LNCaP clone FGC (cell line): ENCODE data around the gene WDR64.

ENCODE experiments used
- DNase-seq: peaks from one replicate; pipeline ENCODE4 v3.0.0-alpha.2; 2011; ENCODE audit warnings: low read depth
- H3K4me3 ChIP-seq: 2 replicates; pipeline ENCODE4 v1.5.1; 2011; ENCODE audit warnings: mild to moderate bottlenecking, low read depth, low read length, control low read depth
- CTCF ChIP-seq: IDR thresholded peaks from 2 replicates; pipeline ENCODE4 v1.5.1; 2012; ENCODE audit warnings: mild to moderate bottlenecking; ENCODE audit not compliant: control insufficient read depth, insufficient read depth; ENCODE audit errors: extremely low read depth

The WDR64 gene

GRCh38 chr1:241637604-241638003, 14.5 kb upstream of the WDR64 start:
- no peak overlapping the region for H3K4me3 ChIP-seq
- DNase-seq = no peak
- TF ChIP-seq CTCF = no peak

DNA sequence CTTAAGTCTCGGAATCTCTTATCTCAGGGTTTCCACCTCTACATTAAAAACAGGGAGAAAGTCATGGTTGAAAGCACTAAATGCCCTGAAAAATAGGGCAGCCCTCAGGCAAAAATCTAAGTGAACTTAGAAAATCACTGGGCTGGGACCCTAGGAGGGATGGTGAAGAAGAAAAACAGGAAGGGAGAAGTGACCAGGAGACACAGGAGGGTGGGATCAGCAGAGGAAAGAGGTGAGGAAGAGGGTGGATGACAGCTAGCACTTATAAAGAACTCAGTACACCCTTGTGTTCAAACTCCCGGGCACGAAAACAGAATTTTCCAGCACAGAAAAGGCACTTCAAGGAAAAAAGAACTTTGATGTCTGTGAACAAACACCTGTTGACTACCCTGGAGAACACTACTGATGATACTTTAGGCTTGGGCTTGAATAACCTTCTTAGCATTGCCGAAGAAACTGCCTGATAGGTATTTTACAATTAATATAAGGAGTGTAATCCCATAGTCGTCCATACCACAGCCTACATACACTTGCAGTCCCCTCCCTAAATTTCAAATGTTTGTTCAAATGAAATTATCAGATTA, 13.9 kb upstream of the WDR64 start:
- no peak for TF ChIP-seq CTCF
- no peak overlapping the region for H3K4me3 ChIP-seq
- no peak for DNase-seq

DNA sequence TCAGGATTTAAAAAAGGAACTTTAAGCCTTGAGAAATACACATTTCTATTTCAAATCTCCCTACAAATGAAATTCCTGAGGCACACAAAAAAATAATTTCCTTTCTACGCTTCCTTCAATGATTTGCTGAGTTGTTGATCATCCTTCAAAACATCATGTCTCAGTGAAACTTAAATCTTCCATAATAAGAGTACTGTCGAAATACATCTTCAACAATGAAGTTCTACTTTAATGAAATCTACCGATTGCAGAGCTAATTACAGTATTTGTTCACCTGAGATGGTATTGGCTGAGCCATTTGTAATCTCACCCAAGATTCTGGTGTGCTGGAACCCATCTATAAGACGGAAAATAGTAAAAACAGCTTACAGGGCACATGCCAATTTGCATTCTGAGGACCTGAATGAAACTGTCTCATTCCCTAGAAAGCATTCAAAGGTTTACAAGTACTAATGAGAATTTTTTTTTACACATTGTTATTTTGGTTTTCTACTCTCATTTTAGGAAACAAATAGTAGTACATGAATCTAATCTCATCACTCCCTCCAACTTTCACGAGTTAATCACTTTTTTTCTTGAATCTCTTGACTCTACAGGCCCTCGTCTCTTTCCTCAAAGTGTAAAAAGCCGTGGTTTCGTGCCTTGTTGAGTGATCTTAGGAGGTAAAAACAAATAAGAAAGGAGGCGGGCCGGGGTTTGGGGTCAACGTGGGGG, 13.0 kb upstream of the WDR64 start:
- DNase-seq = no peak
- peak overlapping the region; percentile 83 for H3K4me3 ChIP-seq
- no peak for TF ChIP-seq CTCF

- no peak for TF ChIP-seq CTCF
- peak overlapping the region; percentile 83 for H3K4me3 ChIP-seq
- no peak for DNase-seq
Observed at GRCh38 chr1:241639623-241640148, 12.4 kb upstream of the WDR64 start.

DNA sequence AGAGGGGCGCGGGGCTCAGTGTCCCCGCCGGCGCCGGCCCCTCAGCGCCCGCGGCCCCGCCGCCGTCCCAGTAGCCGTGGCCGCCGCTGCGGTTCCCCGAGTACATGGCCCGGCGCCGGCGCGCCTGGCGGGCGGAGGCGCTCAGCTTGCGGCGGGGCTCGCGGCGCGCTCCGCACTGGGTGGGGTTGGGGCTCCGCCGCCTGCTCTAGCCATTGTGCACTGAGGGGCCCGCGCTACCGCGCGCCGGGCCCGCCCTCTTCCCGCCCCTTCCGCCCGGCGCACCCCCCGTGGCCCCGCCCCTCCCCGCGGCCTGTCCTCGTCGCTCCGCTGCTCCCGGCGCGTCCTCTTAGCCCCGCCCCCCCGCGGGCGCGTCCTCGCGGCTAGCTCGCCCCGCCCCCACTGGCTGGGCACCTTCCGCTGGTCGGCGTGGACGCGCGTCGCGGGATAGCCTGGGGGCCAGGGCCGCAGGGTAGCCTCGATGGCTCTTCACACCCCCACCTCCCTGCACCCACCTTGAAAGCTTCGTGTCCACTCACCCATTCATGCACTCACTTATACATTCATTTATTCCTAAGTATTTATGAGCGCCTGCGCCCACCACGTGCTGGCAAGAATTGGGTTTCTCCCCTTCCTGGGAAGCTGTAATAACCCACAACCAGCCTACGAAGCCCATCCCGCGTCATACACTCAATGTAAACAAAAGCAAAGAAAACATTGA, 11.8 kb upstream of the WDR64 start, which contains the start of the genes CHML and OPN3:
CHML (minus strand) TSS at position 221 of the 718 bp plus-strand sequence. CDS start 4,603 bp downstream, outside the sequence.
OPN3 (minus strand) TSS at position 221 of the 718 bp plus-strand sequence; CDS start at position 106, 115 bp downstream.
- peak; percentile 32 for DNase-seq
- TF ChIP-seq CTCF = no peak
- peak within 1 kb of the TSS; percentile 83 for H3K4me3 ChIP-seq

DNA sequence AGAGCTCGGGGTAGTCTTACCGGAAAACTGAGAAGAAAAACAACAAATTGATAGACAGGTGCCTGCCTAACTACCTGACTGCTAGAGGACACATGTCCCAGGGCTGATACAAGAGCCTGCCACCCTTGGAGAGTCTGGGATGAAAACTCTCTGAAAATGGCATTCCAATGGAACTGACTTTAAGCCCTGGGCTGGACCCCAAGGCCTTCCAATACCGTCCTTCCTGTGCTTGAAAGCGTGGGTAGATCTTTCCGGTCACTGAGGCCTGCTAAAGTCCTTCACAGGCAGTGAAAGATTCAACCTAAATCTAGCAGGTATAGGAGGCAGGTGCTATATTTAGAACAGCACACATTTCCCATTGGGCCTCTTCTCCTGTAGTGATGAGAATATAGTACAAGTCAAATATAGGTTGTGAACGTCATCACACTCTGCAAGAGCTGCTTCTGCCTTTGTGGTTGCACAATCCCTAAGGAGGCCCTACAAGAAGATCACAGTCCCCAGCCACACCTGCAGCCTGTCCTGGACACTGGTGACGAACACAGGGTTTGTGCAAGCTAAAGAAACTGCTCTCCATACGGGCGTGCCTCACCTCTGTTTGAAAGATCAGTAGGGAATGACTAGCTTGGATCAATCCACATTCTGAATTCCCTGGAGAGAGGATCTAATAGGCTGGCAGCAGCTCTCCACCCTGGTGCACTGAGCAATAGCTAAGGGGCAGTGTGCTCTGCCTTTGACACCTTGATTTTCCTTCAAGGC, 11.0 kb upstream of the WDR64 start:
- TF ChIP-seq CTCF = no peak
- peak overlapping the region; percentile 48 for H3K4me3 ChIP-seq
- DNase-seq = no peak
